Vagina (tissue), 2 donors: ENCODE results near the gene FBXO5.

Experiments
- POLR2AphosphoS5 ChIP-seq, 2 donors: sonication (generic); formaldehyde crosslinking; IDR thresholded peaks; one replicate each; pipeline ENCODE4 v1.9.0; 2017; ENCODE audit warnings: antibody characterized with exemption in 2 of 2, mild to moderate bottlenecking in 2 of 2, low read depth in 1 of 2; ENCODE audit not compliant: insufficient read depth in 1 of 2
- TF ChIP-seq, protein P1 (sequence below), 3 experiments: fragments of 450-650 bp in 2 of 3; fragments of 200-600 bp in 1 of 3; sonication (generic) in 1 of 3; IDR thresholded peaks; one replicate each; pipeline ENCODE4 v1.5.1; 2017 to 2019; ENCODE audit warnings: antibody characterized with exemption in 3 of 3, mild to moderate bottlenecking in 2 of 3, moderate library complexity in 2 of 3

DNA sequence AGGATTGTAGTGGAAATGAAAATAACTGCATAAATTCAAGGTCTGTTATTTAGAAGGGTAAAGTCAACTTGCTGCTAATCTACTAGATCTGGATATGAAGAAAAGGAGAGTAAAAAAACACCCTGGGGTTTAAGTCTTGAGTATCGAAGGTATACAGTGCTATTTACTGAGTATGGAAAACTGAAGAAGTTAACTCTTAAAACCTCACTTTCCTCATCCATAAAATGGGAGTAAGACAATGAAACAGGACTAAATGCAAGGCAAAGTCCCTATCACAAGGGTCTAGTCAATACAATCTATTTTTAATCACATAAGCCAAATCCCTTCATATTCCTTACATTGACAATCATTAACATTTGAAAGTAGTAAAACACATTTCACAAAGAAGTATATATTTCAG is 2.2 kb downstream of the FBXO5 start:
- TF ChIP-seq, protein P1, sequence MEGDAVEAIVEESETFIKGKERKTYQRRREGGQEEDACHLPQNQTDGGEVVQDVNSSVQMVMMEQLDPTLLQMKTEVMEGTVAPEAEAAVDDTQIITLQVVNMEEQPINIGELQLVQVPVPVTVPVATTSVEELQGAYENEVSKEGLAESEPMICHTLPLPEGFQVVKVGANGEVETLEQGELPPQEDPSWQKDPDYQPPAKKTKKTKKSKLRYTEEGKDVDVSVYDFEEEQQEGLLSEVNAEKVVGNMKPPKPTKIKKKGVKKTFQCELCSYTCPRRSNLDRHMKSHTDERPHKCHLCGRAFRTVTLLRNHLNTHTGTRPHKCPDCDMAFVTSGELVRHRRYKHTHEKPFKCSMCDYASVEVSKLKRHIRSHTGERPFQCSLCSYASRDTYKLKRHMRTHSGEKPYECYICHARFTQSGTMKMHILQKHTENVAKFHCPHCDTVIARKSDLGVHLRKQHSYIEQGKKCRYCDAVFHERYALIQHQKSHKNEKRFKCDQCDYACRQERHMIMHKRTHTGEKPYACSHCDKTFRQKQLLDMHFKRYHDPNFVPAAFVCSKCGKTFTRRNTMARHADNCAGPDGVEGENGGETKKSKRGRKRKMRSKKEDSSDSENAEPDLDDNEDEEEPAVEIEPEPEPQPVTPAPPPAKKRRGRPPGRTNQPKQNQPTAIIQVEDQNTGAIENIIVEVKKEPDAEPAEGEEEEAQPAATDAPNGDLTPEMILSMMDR (IDR thresholded peaks at IDR 0.05) = no peak
- no peak for TF ChIP-seq POLR2AphosphoS5 (IDR thresholded peaks at IDR 0.05; ENCODE audit: insufficient read depth in 1 of 2, low read depth in 1 of 2)
